HG03469 (cell line): ENCODE measurements around the gene TNFRSF13B.

Source experiments
- ATAC-seq: cut with Tn5 transposase; IDR thresholded peaks from one replicate; pipeline ENCODE4 v1.9.1; 2021; ENCODE audit warnings: mild to moderate bottlenecking, moderate library complexity, moderate number of reproducible peaks; ENCODE audit not compliant: unreplicated experiment

The TNFRSF13B gene

DNA sequence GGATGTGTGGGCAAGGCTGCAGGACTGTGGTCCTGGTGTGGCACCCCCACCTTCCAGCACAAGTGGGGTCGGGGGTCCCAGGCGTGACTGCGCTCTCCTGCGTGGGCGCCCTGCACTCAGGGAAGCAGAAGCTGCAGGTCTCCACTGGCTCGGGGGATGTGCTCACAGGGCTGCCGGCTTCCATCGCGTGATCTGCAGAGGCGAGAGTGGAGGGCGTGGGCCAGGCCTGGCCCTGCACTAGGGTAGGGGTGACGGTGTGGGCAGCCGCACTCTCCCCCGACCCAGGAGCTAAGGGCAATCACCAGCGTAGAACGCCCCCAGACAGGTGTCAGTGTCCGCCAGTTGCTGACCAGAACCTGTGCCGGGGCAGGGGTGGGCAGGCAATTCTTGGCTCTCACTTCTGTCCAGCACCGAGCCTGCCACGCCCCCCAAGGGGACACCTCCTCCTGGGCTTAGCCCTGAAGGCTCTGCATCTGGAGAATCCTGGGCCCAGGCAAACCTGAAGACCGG, 32.3 kb downstream of the TNFRSF13B start:
- no peak for ATAC-seq

DNA sequence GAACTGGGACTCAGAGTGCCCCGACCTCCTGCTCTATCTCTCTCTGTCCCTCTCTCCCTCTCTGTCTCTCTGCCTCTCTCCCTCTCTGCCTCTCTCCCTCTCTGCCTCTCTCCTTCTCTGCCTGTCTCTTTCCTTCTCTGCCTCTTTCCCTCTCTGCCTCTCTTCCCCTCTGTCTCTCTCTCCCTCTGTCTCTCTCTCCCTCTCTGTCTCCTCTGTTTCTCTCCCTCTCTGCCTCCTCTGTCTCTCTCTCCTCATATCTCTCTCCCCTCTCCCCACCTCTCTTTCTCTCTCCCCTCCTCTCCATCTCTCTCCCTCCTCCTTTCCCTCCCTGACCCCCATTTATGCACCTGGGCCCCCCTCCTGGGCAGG, 32.7 kb downstream of the TNFRSF13B start:
- ATAC-seq = no peak

GRCh38 chr17:16938496-16939207, 33.3 kb downstream of the TNFRSF13B start:
- ATAC-seq = no peak

DNA sequence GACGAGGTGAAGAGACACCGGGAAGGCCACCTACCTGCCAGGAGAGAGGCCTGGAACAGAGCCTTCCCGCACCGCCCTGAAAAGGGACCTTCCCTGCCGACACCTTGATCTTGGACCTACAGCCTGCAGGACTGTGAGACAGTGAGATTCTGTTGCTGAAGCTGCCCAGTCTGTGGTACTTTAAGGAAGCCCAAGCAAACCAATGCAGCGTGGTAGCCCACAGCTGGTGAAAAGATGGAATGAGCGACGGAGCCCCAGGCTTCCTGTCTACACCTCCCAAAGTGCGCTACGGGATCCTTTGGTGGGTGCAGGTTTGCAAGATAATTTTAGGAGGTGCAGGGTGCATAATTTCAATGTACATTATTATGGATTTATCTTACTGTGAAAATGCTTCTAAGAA, 33.9 kb downstream of the TNFRSF13B start:
- ATAC-seq = no peak

DNA sequence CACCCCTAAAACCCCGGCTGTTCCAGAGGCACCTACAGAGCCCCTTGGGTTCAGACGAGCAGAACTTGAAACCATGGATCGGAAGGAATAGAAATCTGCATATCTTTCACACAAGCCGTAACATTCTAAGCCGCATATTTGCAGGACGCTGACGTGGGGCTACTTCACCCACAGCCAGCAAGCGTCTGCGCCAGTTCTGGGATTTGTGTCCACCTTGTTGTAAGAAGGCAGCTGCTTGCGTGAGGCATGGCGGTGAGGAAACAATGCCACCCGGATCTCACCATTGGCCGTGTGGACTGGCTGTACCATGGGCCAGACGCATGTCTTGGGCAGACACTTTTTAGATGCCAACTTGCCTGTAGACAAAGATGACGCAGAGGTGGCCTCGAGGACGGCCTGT, 34.5 kb downstream of the TNFRSF13B start:
- no peak for ATAC-seq

DNA sequence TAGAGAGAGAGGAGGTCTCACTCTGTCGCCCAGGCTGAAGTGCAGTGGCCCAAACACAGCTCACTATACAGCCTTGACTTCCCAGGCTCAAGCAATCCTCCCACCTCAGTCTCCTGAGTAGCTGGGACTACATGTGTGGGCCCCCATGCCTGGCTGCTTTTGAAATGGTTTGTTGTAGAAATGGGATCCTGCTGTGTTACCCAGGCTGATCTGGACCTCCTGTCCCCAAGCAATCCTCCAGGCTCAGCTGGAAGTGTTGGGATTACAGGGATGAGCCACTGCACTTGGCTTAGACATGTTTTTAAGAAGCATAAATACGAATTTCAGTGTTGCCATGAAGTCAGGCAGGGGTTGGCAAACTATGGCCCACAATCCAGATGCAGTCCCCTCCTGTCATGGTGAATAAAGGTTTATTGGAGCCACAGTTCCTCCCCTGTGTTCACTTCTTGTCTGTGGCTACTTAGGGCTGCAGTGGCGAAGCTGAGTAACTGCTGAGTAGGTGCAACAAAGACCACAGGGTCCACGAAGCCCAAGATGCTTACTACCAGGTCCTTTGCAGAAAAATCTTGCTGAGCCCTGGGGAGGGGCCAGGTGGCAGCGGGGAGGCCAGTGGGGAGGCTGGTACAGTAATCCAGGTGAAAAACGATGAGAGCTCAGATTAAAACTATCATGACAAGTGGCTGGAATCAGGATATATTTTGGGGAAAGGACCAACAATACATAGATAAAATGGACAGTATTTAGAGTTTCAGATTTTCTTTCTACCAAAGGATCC, 35.2 kb downstream of the TNFRSF13B start:
- ATAC-seq = no peak

DNA sequence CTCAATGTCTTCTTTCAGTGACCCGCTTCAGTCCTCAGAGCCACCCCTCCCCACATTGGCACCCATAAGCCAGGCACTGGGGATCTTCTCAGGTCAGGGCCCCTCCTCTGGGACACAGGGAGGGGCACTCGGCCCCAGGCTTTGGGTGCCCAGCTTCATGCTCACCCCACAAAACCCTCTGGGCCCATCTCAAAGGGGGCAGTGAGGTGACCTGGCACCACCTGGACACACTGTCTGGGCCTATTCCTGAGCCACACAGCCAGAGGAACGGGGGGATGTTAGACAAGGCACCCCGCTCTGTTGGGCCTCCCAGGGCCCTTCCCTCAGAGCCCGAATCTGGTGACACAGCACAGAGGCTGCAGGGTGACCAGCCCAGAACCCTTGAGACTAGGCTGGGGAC, 36.1 kb downstream of the TNFRSF13B start:
- no peak for ATAC-seq

GRCh38 chr17:16935241-16935663, 36.7 kb downstream of the TNFRSF13B start:
- ATAC-seq = no peak

DNA sequence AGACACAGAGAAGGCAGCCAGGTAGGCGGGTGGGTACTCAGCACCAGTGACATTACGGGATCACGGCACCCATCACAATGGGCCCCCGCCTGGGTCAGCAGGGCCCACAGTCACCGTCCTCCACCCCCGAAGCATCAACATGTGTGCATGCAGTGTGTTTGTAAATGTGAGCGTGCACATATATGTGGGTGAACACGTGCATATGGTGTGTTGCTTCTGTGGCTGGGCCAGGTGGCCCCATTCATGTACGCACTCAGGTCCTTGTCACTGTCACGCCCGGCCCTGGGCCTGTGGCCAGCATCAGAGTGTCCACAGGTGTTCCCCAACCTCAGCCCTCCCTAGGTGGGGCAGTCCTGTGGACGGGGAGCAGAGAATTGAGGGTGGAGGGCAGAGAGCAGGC, 37.1 kb downstream of the TNFRSF13B start:
- no peak for ATAC-seq

DNA sequence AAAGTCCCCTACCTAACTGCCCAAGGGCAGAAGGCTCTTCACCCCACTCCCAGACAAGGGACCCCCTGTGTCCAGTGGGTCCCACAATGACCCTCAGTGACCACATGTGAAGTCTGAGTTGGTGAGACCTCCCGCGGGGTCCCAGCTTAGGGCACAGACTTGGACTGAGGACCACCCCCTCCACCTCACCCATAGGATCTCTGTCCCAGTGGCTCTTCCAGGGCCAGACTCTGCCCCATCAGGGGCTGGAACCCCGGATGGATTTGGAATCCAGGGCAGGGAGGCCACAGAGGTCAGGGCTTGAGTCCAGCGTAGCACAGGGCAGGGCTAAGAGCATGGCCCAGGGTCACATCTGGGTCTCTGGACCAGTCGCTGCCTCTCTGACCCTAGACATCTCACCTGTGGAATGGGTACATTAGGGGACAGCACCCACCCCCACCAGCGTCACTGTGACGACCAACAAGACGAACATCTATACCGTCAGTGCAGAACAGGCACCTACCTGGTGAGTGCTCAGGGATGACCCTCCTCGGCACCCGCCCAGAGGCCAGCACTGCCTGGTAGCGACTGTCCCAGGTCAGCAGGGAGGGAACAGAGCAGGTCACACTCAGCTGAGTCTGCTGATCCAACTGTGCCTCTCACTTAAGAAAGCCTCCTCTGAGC, 37.7 kb downstream of the TNFRSF13B start:
- ATAC-seq = no peak

- no peak for ATAC-seq
Measured at GRCh38 chr17:16933317-16934132, 38.4 kb downstream of the TNFRSF13B start.

DNA sequence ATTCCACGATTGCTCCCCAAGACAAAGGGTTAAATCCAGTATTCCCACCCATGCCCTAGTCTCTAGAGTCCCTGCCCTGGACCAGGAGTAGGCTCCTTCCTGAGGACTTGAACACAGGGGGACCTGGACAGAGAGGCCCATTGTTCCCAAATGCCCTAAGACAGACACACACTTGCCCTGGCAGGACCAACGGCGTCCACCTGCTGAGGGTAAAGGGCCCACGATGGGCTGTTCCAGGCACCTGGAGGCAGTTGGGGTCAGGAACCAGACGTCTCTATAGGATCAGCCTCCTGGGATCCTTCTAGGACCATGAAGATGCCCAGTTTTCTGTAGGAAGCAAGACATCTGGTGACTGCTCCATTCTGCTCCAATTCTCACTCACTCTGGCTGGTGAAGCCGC, 39.3 kb downstream of the TNFRSF13B start:
- no peak for ATAC-seq

DNA sequence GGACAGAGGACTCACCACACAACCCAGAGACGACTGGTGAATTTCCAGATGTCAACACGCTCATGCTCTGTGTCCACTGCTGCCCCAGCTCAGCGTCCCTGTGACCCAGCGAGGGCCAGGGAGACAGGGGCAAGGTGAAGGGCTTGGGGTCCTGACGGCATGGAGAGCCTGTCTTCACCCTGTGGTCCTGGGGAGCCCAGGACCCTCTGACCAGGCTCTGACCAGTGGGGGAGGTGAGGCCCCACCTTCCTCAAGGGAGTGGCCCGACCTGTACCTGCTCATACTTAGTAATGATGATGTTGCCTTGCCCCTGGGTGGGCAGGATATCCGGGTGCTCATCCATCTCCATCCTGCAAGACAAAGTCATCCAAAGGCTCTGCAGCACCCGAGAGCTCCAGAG, 39.8 kb downstream of the TNFRSF13B start:
- no peak for ATAC-seq

- ATAC-seq = no peak
Measured at GRCh38 chr17:16931318-16932060, 40.4 kb downstream of the TNFRSF13B start.

DNA sequence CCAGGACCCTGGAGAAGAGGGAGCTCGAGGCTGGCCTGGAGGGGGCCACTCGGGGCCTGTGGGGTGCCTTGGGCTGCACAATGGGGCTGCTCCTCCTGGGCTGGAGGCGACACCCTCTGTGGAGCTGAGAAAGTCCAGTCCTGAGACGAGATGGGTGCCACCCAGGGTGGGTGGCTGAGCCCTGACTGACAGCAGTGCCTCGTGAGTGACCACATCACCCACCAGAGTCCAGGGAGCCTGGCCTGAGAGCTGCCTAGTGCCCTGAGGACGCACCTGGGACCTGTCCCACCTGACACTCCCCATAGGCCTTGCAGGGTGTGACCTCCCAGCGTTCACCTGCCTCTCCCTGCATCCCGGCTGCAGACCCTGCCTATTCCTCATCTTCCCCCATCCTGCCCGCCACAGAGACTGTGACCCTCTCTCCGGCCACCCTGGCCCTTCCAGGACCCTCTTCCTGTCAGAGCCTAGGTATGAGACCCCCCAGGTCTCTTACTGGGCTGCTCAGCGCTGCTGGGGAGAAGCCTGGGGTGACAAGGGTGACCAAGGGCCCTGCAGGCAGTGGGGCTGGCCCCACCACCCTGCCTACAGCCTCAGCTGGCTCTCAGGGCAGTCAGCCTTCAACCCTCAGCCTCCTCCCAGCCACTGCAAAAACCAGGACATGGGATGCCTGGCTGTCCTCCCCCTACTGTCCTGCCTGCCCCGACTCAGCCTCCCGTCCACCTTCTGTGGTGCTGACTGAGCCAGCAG, 41.2 kb downstream of the TNFRSF13B start:
- no peak for ATAC-seq

DNA sequence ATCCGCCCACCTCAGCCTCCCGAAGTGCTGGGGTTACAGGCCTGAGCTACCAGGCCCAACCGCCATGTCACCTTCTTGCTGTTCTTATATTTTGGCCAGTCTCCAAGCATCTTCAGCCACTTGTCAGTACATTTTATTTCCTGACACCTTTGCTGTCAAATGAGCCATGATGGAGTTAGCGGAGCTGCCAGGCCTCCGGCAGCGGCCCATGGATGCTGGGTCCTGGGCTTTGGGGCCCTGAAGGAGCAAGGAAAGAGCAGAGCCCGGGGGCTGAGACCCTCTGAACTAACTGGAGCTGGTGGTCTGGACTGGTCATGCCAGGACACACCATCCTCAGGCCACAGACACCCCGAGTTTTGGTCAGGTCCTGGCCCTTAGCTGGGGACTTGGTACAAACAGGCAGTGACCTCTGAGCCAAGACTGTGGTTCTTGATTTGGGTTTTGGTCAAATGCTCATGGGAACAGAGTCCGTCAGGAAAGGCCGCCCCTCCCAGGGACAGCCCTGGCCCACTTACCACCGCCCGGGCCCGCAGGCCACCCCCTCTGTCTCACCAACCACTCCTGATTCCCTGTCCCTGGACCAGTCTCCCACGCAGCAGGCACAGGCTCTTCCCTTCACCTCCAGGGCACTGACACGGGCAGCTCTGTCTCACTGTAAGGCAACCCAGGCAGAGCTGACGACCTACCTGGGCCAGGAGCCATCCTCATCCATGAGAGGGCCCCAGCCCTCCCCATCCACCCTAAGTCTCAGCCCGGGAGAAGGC, 42.0 kb downstream of the TNFRSF13B start:
- no peak for ATAC-seq

GRCh38 chr17:16929035-16929680, 42.8 kb downstream of the TNFRSF13B start:
- ATAC-seq = no peak

- no peak for ATAC-seq
Measured at GRCh38 chr17:16928406-16929034, 43.4 kb downstream of the TNFRSF13B start.
